SK-N-SH (cell line): ENCODE data around the gene CEP170. TPM values are rescaled to one million over a fixed set of nuclear protein-coding genes. Genes with fewer than 3 reads are reported as not detected.

Source experiments
- CTCF ChIA-PET: fragments of 300-600, 350-600 bp; formaldehyde crosslinking; extraction: SDS; loops from one replicate; lab custom pipeline; 2021; lab: Yijun Ruan, JAX
- POLR2A ChIA-PET: fragments of 350-600 bp; sonication (Branson Sonifier 250); formaldehyde crosslinking; extraction: SDS; loops from one replicate; lab custom pipeline; 2020; ENCODE audit warnings: antibody characterized with exemption, inconsistent platforms; lab: Yijun Ruan, JAX
- DNase-seq: peaks from one replicate; pipeline ENCODE4 v3.0.0; 2012
- H2AFZ ChIP-seq: fragments of 200-600 bp; sonication (generic); 2 replicates; pipeline ENCODE4 v1.8.1; 2016; ENCODE audit warnings: antibody characterized with exemption, mild to moderate bottlenecking, low read depth
- H3F3A ChIP-seq: fragments of 200-600 bp; sonication (generic); replicated peaks from 2 replicates; pipeline ENCODE3; 2016; ENCODE audit warnings: antibody characterized with exemption, mild to moderate bottlenecking; ENCODE audit not compliant: insufficient read depth
- H3K27ac ChIP-seq, 2 experiments: fragments of 200-500 bp in 1 of 2; fragments of 200-600 bp in 1 of 2; sonication (Bioruptor generic) in 1 of 2; sonication (generic), shearing (Covaris generic) in 1 of 2; 2 replicates each; pipeline versions ENCODE4 v1.5.1 to v1.6.1; 2014 to 2016; ENCODE audit warnings: low read depth in 2 of 2, inconsistent platforms in 1 of 2, low read length in 1 of 2, mild to moderate bottlenecking in 1 of 2, mixed read lengths in 1 of 2
- H3K27me3 ChIP-seq: fragments of 200-600 bp; sonication (generic), shearing (Covaris generic); 2 replicates; pipeline ENCODE4 v1.6.1; 2016; ENCODE audit warnings: mixed run types; ENCODE audit not compliant: insufficient read depth
- H3K36me3 ChIP-seq, 2 experiments: fragments of 200-500 bp in 1 of 2; fragments of 200-600 bp in 1 of 2; sonication (Bioruptor generic) in 1 of 2; sonication (generic) in 1 of 2; replicated peaks in 1 of 2; 2 replicates each; pipeline versions ENCODE3 to v1.5.1; 2014 to 2016; ENCODE audit warnings: low read length in 1 of 2, mild to moderate bottlenecking in 1 of 2; ENCODE audit not compliant: insufficient read depth in 2 of 2, control insufficient read depth in 1 of 2
- H3K4me1 ChIP-seq, 2 experiments: fragments of 200-500 bp in 1 of 2; fragments of 200-600 bp in 1 of 2; sonication (Bioruptor generic) in 1 of 2; sonication (generic), shearing (Covaris generic) in 1 of 2; 2 replicates each; pipeline versions ENCODE4 v1.5.1 to v1.6.1; 2014 to 2016; ENCODE audit warnings: low read depth in 1 of 2, low read length in 1 of 2, mixed run types in 1 of 2; ENCODE audit not compliant: insufficient read depth in 2 of 2, control insufficient read depth in 1 of 2
- H3K4me2 ChIP-seq: fragments of 200-600 bp; sonication (generic), shearing (Covaris generic); 2 replicates; pipeline ENCODE4 v1.6.1; 2017; ENCODE audit warnings: mixed run types
- H3K4me3 ChIP-seq, 2 experiments: fragments of 200-500 bp in 1 of 2; fragments of 200-600 bp in 1 of 2; sonication (Bioruptor generic) in 1 of 2; sonication (generic), shearing (Covaris generic) in 1 of 2; 2 replicates each; pipeline versions ENCODE4 v1.5.1 to v1.8.1; 2014 to 2016; ENCODE audit warnings: low read depth in 2 of 2, inconsistent platforms in 1 of 2, low read length in 1 of 2, mild to moderate bottlenecking in 1 of 2, mixed read lengths in 1 of 2, moderate library complexity in 1 of 2
- H3K79me2 ChIP-seq: fragments of 200-600 bp; sonication (generic); 2 replicates; pipeline ENCODE4 v1.8.1; 2017; ENCODE audit warnings: mild to moderate bottlenecking; ENCODE audit not compliant: insufficient read depth
- H3K9ac ChIP-seq: fragments of 200-600 bp; sonication (generic); 2 replicates; pipeline ENCODE4 v1.6.1; 2017; ENCODE audit warnings: mixed run types
- H3K9me2 ChIP-seq: fragments of 200-600 bp; sonication (generic); 2 replicates; pipeline ENCODE4 v1.6.1; 2017; ENCODE audit warnings: mixed run types
- H3K9me3 ChIP-seq: fragments of 200-600 bp; sonication (generic); 2 replicates; pipeline ENCODE4 v1.6.1; 2017; ENCODE audit warnings: mixed run types, mild to moderate bottlenecking, moderate library complexity
- H4K20me1 ChIP-seq: fragments of 200-600 bp; sonication (generic); 2 replicates; pipeline ENCODE4 v1.6.1; 2017; ENCODE audit warnings: mild to moderate bottlenecking, mixed run types; ENCODE audit not compliant: insufficient read depth
- CHD2 ChIP-seq: fragments of 150-350 bp; IDR thresholded peaks from 2 replicates; pipeline ENCODE4 v1.6.1; 2018; ENCODE audit warnings: low read length; ENCODE audit not compliant: partially characterized antibody
- CTCF ChIP-seq: fragments of 200-600 bp; sonication (generic); IDR thresholded peaks from 2 replicates; pipeline ENCODE4 v1.6.1; 2017; ENCODE audit warnings: antibody characterized with exemption, mild to moderate bottlenecking, moderate library complexity
- EZH2phosphoT487 ChIP-seq: fragments of 200-600 bp; sonication (generic); IDR thresholded peaks from 2 replicates; pipeline ENCODE4 v1.6.1; 2017; ENCODE audit warnings: low read depth, mixed run types, mild to moderate bottlenecking, antibody characterized with exemption, moderate library complexity, borderline replicate concordance
- IRF3 ChIP-seq: fragments of 150-350 bp; IDR thresholded peaks from 2 replicates; pipeline ENCODE4 v1.6.1; 2016; ENCODE audit warnings: mild to moderate bottlenecking, low read depth, low read length
- JUND ChIP-seq: IDR thresholded peaks from 2 replicates; pipeline ENCODE4 v1.4.0; 2012
- MEF2A ChIP-seq: IDR thresholded peaks from 2 replicates; pipeline ENCODE4 v1.4.0; 2012; ENCODE audit warnings: low read depth, borderline replicate concordance
- PBX3 ChIP-seq: IDR thresholded peaks from 2 replicates; pipeline ENCODE4; 2012
- POLR2AphosphoS5 ChIP-seq: IDR thresholded peaks from 2 replicates; pipeline ENCODE4 v1.6.1; 2012; ENCODE audit warnings: low read depth, low read length
- RCOR1 ChIP-seq: fragments of 150-350 bp; IDR thresholded peaks from 2 replicates; pipeline ENCODE4 v1.6.1; 2017; ENCODE audit warnings: antibody characterized with exemption, low read length
- SIN3A ChIP-seq: IDR thresholded peaks from 2 replicates; pipeline ENCODE4 v1.6.1; 2012; ENCODE audit warnings: low read depth, mild to moderate bottlenecking, low read length, moderate library complexity, borderline replicate concordance
- TAF1 ChIP-seq: IDR thresholded peaks from 2 replicates; pipeline ENCODE4 v1.6.1; 2012; ENCODE audit warnings: low read depth, mild to moderate bottlenecking, low read length, moderate library complexity, borderline replicate concordance
- TEAD4 ChIP-seq: IDR thresholded peaks from 2 replicates; pipeline ENCODE4 v1.4.0; 2012; ENCODE audit warnings: mild to moderate bottlenecking, borderline replicate concordance; ENCODE audit not compliant: insufficient read depth
- USF1 ChIP-seq: IDR thresholded peaks from 2 replicates; pipeline ENCODE4 v1.4.0; 2012; ENCODE audit warnings: low read depth, borderline replicate concordance
- ZBTB33 ChIP-seq: IDR thresholded peaks from 2 replicates; pipeline ENCODE4 v1.4.0; 2012; ENCODE audit warnings: low read depth, borderline replicate concordance
- WGBS: methylation state at CpG from one replicate; pipeline ENCODE4 v1.1.6; 2017; ENCODE audit warnings: low lambda C conversion rate; 5-methylcytosine and 5-hydroxymethylcytosine counted together
- polyA plus RNA-seq, 3 experiments: library from polyadenylated mRNA; depleted of rRNA; stranded (reverse); fragments of >200 nt; gene quantifications; 2 replicates each; pipeline ENCODE4 v1.2.3, GENCODE V29; 2012

Gene CEP170
- polyA plus RNA-seq, 1 of the 3 experiments (the other 2 are of a cell fraction), result 67.2 TPM

- ChIA-PET POLR2A (no interaction called here), CTCF (no interaction called here)
- Histone ChIP-seq H3K27me3 (no peaks in the 10 kb centered on the region), H3K9me2 (no peaks in the 10 kb centered on the region), H3K79me2 (peaks cover 66% of the 10 kb centered on the region), H3K9ac (peak overlapping the region; percentile 47; the same call in 1 of the 2 replicates), H3K4me3 (no peak overlapping the region), H4K20me1 (no peaks in the 10 kb centered on the region), H3K27ac (peak overlapping the region; percentile 83 to 95), H3K4me1 (peaks cover 13 to 27% of the 10 kb centered on the region in 2 experiments), H3K36me3 (peaks cover 21 to 30% of the 10 kb centered on the region in 2 experiments), H2AFZ (no peak overlapping the region), H3K4me2 (peak overlapping the region; percentile 79), H3F3A (peaks cover 52% of the 10 kb centered on the region), H3K9me3 (no peaks in the 10 kb centered on the region)
- no peak for DNase-seq
- TF ChIP-seq CHD2 (no peak), SIN3A (no peak), RCOR1 (no peak), USF1 (no peak), TAF1 (no peak), ZBTB33 (no peak)
- WGBS, result 68% methylated on average over 6 of the region's 6 CpGs
Measured at GRCh38 chr1:243270097-243270864, 15.2 kb upstream of the CEP170 start.

- Histone ChIP-seq H3K27ac (peak overlapping the region; percentile 83 to 95), H2AFZ (no peak overlapping the region)
- POLR2A ChIA-PET, result no interaction called here
- TF ChIP-seq POLR2AphosphoS5 (no peak), USF1 (no peak), PBX3 (no peak), SIN3A (no peak), CTCF (no peak), TAF1 (no peak), EZH2phosphoT487 (no peak), JUND (no peak), TEAD4 (no peak), ZBTB33 (no peak), MEF2A (no peak), IRF3 (no peak)
Measured at GRCh38 chr1:243269461-243269801, 14.3 kb upstream of the CEP170 start.

More at GRCh38 chr1:243269461-243269801, 14.3 kb upstream of the CEP170 start:
- Histone ChIP-seq H3K4me1 (peaks cover 18 to 33% of the 10 kb centered on the region in 2 experiments), H3K9ac (peak overlapping the region; percentile 47), H3K36me3 (peaks cover 14 to 22% of the 10 kb centered on the region in 2 experiments), H3K4me3 (no peak overlapping the region), H3K4me2 (peak overlapping the region; percentile 79), H4K20me1 (no peaks in the 10 kb centered on the region), H3K9me3 (no peaks in the 10 kb centered on the region), H3F3A (peaks cover 61% of the 10 kb centered on the region), H3K9me2 (no peaks in the 10 kb centered on the region), H3K27me3 (no peaks in the 10 kb centered on the region), H3K79me2 (peaks cover 65% of the 10 kb centered on the region)
- CTCF ChIA-PET, result interaction anchor here (0.7 kb wide), 1 partner anchor 21 kb away, joined by 3 read pairs; no protein-coding TSS in a partner anchor
- WGBS, result 95% methylated on average over 4 of the region's 4 CpGs
- no peak for DNase-seq
